Right hindlimb (tissue), 1 donor: Measurements from ENCODE around the gene BTBD1.

Source experiments
- DNase-seq: peaks from one replicate; pipeline ENCODE4 v3.0.0-alpha.2; 2018

BTBD1 gene

GRCh38 chr15:83066734-83067637 lies at the start of gene BTBD1:
BTBD1 (minus strand) TSS chr15:83067252; CDS start chr15:83067151, 101 bp downstream.
- peak; percentile 95 for DNase-seq

GRCh38 chr15:83115831-83116565 lies 48.9 kb upstream of the BTBD1 start:
- DNase-seq = no peak

- DNase-seq = no peak
These were observed 48.4 kb upstream of the BTBD1 start for GRCh38 chr15:83115410-83115809.

- no peak for DNase-seq
These were observed 47.8 kb upstream of the BTBD1 start for GRCh38 chr15:83114856-83115255.

GRCh38 chr15:83113881-83114674 lies 47.0 kb upstream of the BTBD1 start:
- no peak for DNase-seq

- no peak for DNase-seq
These were observed 45.9 kb upstream of the BTBD1 start for GRCh38 chr15:83112956-83113299.

GRCh38 chr15:83112233-83112955 lies 45.3 kb upstream of the BTBD1 start:
- no peak for DNase-seq

GRCh38 chr15:83111149-83111548 lies 44.1 kb upstream of the BTBD1 start:
- DNase-seq = no peak

- DNase-seq = no peak
These were observed 43.3 kb upstream of the BTBD1 start for GRCh38 chr15:83110381-83110780.

- no peak for DNase-seq
These were observed 42.5 kb upstream of the BTBD1 start for GRCh38 chr15:83109532-83109931.

GRCh38 chr15:83108266-83109219 lies 41.5 kb upstream of the BTBD1 start:
- peak; percentile 55 for DNase-seq

GRCh38 chr15:83107841-83108181 lies 40.8 kb upstream of the BTBD1 start:
- no peak for DNase-seq

GRCh38 chr15:83106994-83107840 lies 40.2 kb upstream of the BTBD1 start, which contains the start of gene TM6SF1:
TM6SF1 (plus strand) TSS chr15:83107645; CDS start chr15:83107681, 36 bp downstream.
- DNase-seq = no peak

- no peak for DNase-seq
These were observed 38.4 kb upstream of the BTBD1 start for GRCh38 chr15:83105440-83105839.

GRCh38 chr15:83104141-83104540 lies 37.1 kb upstream of the BTBD1 start:
- DNase-seq = no peak

GRCh38 chr15:83102346-83102745 lies 35.3 kb upstream of the BTBD1 start:
- DNase-seq = peak; percentile 41

- DNase-seq = no peak
These were observed 33.1 kb upstream of the BTBD1 start for GRCh38 chr15:83100097-83100646.

- DNase-seq = no peak
These were observed 32.2 kb upstream of the BTBD1 start for GRCh38 chr15:83099290-83099689.

- DNase-seq = no peak
These were observed 31.0 kb upstream of the BTBD1 start for GRCh38 chr15:83098079-83098478.

- no peak for DNase-seq
These were observed 27.5 kb upstream of the BTBD1 start for GRCh38 chr15:83094583-83094982.
